Activated T-cell treated with anti-CD3 and anti-CD28 coated beads, Interleukin-2, amount 50 U/mL, for 24 hours (primary cell): ENCODE measurements around the gene CDH4.
"Not testable (repeated sequence)": the region's sequence is repeated elsewhere in the genome, so short reads cannot be mapped to it uniquely, and the experiment has no call there.

ENCODE experiments used
- DNase-seq: peaks from one replicate; pipeline ENCODE4 v3.0.0-alpha.2; 2020
- H3K27ac Mint-ChIP-seq: 2 replicates; pipeline ENCODE4 v1.8.0; 2020; ENCODE audit warnings: mild to moderate bottlenecking, mixed read lengths
- H3K27me3 Mint-ChIP-seq: 2 replicates; pipeline ENCODE4 v1.8.0; 2020; ENCODE audit warnings: mixed read lengths
- H3K36me3 Mint-ChIP-seq: 2 replicates; pipeline ENCODE4 v1.8.0; 2020; ENCODE audit warnings: low read depth, mixed read lengths
- H3K4me1 Mint-ChIP-seq: 2 replicates; pipeline ENCODE4 v1.8.0; 2020; ENCODE audit warnings: low read depth, mixed read lengths
- H3K4me3 Mint-ChIP-seq: 2 replicates; pipeline ENCODE4 v1.8.0; 2020; ENCODE audit warnings: mild to moderate bottlenecking, moderate library complexity, mixed read lengths
- H3K9me3 Mint-ChIP-seq: 2 replicates; pipeline ENCODE4 v1.8.0; 2020; ENCODE audit warnings: mixed read lengths

Gene CDH4

GRCh38 chr20:61443443-61444126, 191.5 kb downstream of the CDH4 start:
- no peak for DNase-seq
- Mint-ChIP-seq H3K36me3 (no peaks in the 10 kb centered on the region), H3K27me3 (no peaks in the 10 kb centered on the region), H3K4me1 (no peaks in the 10 kb centered on the region), H3K4me3 (no peak overlapping the region), H3K27ac (no peak overlapping the region), H3K9me3 (no peaks in the 10 kb centered on the region)

GRCh38 chr20:61444637-61445036, 192.6 kb downstream of the CDH4 start:
- no peak for DNase-seq
- Mint-ChIP-seq H3K27ac (no peak overlapping the region), H3K27me3 (peaks cover 6% of the 10 kb centered on the region), H3K4me3 (no peak overlapping the region), H3K9me3 (peaks cover 2% of the 10 kb centered on the region), H3K36me3 (no peaks in the 10 kb centered on the region), H3K4me1 (no peaks in the 10 kb centered on the region)

GRCh38 chr20:61445138-61445537, 193.1 kb downstream of the CDH4 start:
- DNase-seq = no peak
- no peak overlapping the region for H3K27ac Mint-ChIP-seq

GRCh38 chr20:61445741-61446140, 193.7 kb downstream of the CDH4 start:
- H3K4me3 Mint-ChIP-seq = no peak overlapping the region
- no peak overlapping the region for H3K27ac Mint-ChIP-seq
- peaks cover 2% of the 10 kb centered on the region for H3K9me3 Mint-ChIP-seq
- H3K4me1 Mint-ChIP-seq = no peaks in the 10 kb centered on the region
- peaks cover 6% of the 10 kb centered on the region for H3K27me3 Mint-ChIP-seq
- no peaks in the 10 kb centered on the region for H3K36me3 Mint-ChIP-seq
- no peak for DNase-seq

More at GRCh38 chr20:61445138-61445537, 193.1 kb downstream of the CDH4 start:
- Mint-ChIP-seq H3K36me3 (no peaks in the 10 kb centered on the region), H3K9me3 (peaks cover 2% of the 10 kb centered on the region), H3K4me1 (no peaks in the 10 kb centered on the region), H3K4me3 (no peak overlapping the region), H3K27me3 (peaks cover 6% of the 10 kb centered on the region)

- Mint-ChIP-seq H3K36me3 (no peaks in the 10 kb centered on the region), H3K4me1 (no peaks in the 10 kb centered on the region), H3K27me3 (peaks cover 11% of the 10 kb centered on the region), H3K9me3 (peaks cover 2% of the 10 kb centered on the region), H3K27ac (no peak overlapping the region), H3K4me3 (no peak overlapping the region)
- no peak for DNase-seq
These were observed 195.9 kb downstream of the CDH4 start for GRCh38 chr20:61447952-61448351.

GRCh38 chr20:61448386-61448785, 196.3 kb downstream of the CDH4 start:
- Mint-ChIP-seq H3K4me3 (no peak overlapping the region), H3K27me3 (peaks cover 11% of the 10 kb centered on the region), H3K4me1 (no peaks in the 10 kb centered on the region)

GRCh38 chr20:61449057-61449609, 197.1 kb downstream of the CDH4 start:
- no peak for DNase-seq
- H3K9me3 Mint-ChIP-seq = peaks cover 2% of the 10 kb centered on the region
- no peaks in the 10 kb centered on the region for H3K4me1 Mint-ChIP-seq
- H3K36me3 Mint-ChIP-seq = no peaks in the 10 kb centered on the region
- H3K27me3 Mint-ChIP-seq = peaks cover 11% of the 10 kb centered on the region
- H3K4me3 Mint-ChIP-seq = no peak overlapping the region
- no peak overlapping the region for H3K27ac Mint-ChIP-seq

More at GRCh38 chr20:61448386-61448785, 196.3 kb downstream of the CDH4 start:
- Mint-ChIP-seq H3K36me3 (no peaks in the 10 kb centered on the region), H3K9me3 (peaks cover 2% of the 10 kb centered on the region), H3K27ac (no peak overlapping the region)
- no peak for DNase-seq

GRCh38 chr20:61449916-61450315, 197.9 kb downstream of the CDH4 start:
- DNase-seq = no peak
- Mint-ChIP-seq H3K9me3 (peaks cover 2% of the 10 kb centered on the region), H3K4me3 (no peak overlapping the region), H3K4me1 (no peaks in the 10 kb centered on the region), H3K27me3 (peaks cover 11% of the 10 kb centered on the region), H3K27ac (no peak overlapping the region), H3K36me3 (no peaks in the 10 kb centered on the region)

- H3K36me3 Mint-ChIP-seq = no peaks in the 10 kb centered on the region
- H3K4me1 Mint-ChIP-seq = no peaks in the 10 kb centered on the region
- no peak overlapping the region for H3K4me3 Mint-ChIP-seq
- no peak for DNase-seq
- H3K27ac Mint-ChIP-seq = no peak overlapping the region
- peaks cover 11% of the 10 kb centered on the region for H3K27me3 Mint-ChIP-seq
- peaks cover 2% of the 10 kb centered on the region for H3K9me3 Mint-ChIP-seq
These were observed 198.5 kb downstream of the CDH4 start for GRCh38 chr20:61450549-61450948.

- Mint-ChIP-seq H3K27ac (no peak overlapping the region), H3K9me3 (peaks cover 2% of the 10 kb centered on the region), H3K36me3 (no peaks in the 10 kb centered on the region), H3K4me3 (no peak overlapping the region), H3K27me3 (peaks cover 11% of the 10 kb centered on the region), H3K4me1 (no peaks in the 10 kb centered on the region)
- no peak for DNase-seq
These were observed 198.9 kb downstream of the CDH4 start for GRCh38 chr20:61451009-61451408.

GRCh38 chr20:61451953-61452352, 199.9 kb downstream of the CDH4 start:
- Mint-ChIP-seq H3K27ac (no peak overlapping the region), H3K4me1 (no peaks in the 10 kb centered on the region), H3K27me3 (peaks cover 11% of the 10 kb centered on the region), H3K36me3 (no peaks in the 10 kb centered on the region), H3K9me3 (peaks cover 2% of the 10 kb centered on the region), H3K4me3 (no peak overlapping the region)
- no peak for DNase-seq

- Mint-ChIP-seq H3K36me3 (no peaks in the 10 kb centered on the region), H3K9me3 (peaks cover 2% of the 10 kb centered on the region), H3K4me1 (no peaks in the 10 kb centered on the region), H3K4me3 (no peak overlapping the region), H3K27me3 (peaks cover 11% of the 10 kb centered on the region), H3K27ac (no peak overlapping the region)
- no peak for DNase-seq
These were observed 201.2 kb downstream of the CDH4 start for GRCh38 chr20:61453219-61453618.

GRCh38 chr20:61453623-61454022, 201.6 kb downstream of the CDH4 start:
- H3K27ac Mint-ChIP-seq, DNase-seq, H3K36me3 Mint-ChIP-seq, H3K4me3 Mint-ChIP-seq, H3K9me3 Mint-ChIP-seq, H3K4me1 Mint-ChIP-seq: not testable (repeated sequence)
- H3K27me3 Mint-ChIP-seq = peaks cover 11% of the 10 kb centered on the region

- DNase-seq = no peak
- Mint-ChIP-seq H3K4me1 (no peaks in the 10 kb centered on the region), H3K4me3 (no peak overlapping the region), H3K27ac (no peak overlapping the region), H3K36me3 (no peaks in the 10 kb centered on the region), H3K9me3 (peaks cover 2% of the 10 kb centered on the region), H3K27me3 (peaks cover 8% of the 10 kb centered on the region)
These were observed 202.0 kb downstream of the CDH4 start for GRCh38 chr20:61454053-61454452.

GRCh38 chr20:61455508-61456215, 203.6 kb downstream of the CDH4 start:
- no peaks in the 10 kb centered on the region for H3K9me3 Mint-ChIP-seq
- no peaks in the 10 kb centered on the region for H3K4me1 Mint-ChIP-seq
- peaks cover 5% of the 10 kb centered on the region for H3K27me3 Mint-ChIP-seq
- no peak overlapping the region for H3K27ac Mint-ChIP-seq
- no peak overlapping the region for H3K4me3 Mint-ChIP-seq
- no peaks in the 10 kb centered on the region for H3K36me3 Mint-ChIP-seq
- DNase-seq = no peak
